Esophagus squamous epithelium (tissue), 5 donors: ENCODE data around the gene UBASH3A. TPM values are rescaled to one million over a fixed set of nuclear protein-coding genes. Genes with fewer than 3 reads are reported as not detected.

Experiments used
- DNase-seq: peaks from one replicate; lab custom pipeline; 2025; lab: John Stamatoyannopoulos, UW
- H3K27ac ChIP-seq, 4 donors: fragments of 200-600 bp; sonication (generic); one replicate each; pipeline ENCODE4 v1.5.1; 2016 to 2019; ENCODE audit warnings: mild to moderate bottlenecking in 1 of 4
- H3K27me3 ChIP-seq, 4 donors: fragments of 200-600 bp; sonication (generic); 1 replicate in 3 of 4; 2 replicates in 1 of 4; pipeline versions ENCODE4 v1.5.1 to v1.6.0; 2017 to 2021; ENCODE audit warnings: antibody characterized with exemption in 1 of 4
- H3K36me3 ChIP-seq, 3 donors: fragments of 200-600 bp; sonication (generic); one replicate each; pipeline ENCODE4 v1.5.1; 2016 to 2019
- H3K4me1 ChIP-seq, 3 donors: fragments of 200-600 bp; sonication (generic); one replicate each; pipeline ENCODE4 v1.5.1; 2017 to 2019
- H3K4me3 ChIP-seq, 4 donors: fragments of 200-600 bp; sonication (generic); 1 replicate in 3 of 4; 2 replicates in 1 of 4; pipeline ENCODE4 v1.5.1; 2016 to 2019; ENCODE audit warnings: mild to moderate bottlenecking in 2 of 4, moderate library complexity in 1 of 4
- H3K9me3 ChIP-seq, 3 donors: fragments of 200-600 bp; sonication (generic); one replicate each; pipeline ENCODE4 v1.5.1; 2016 to 2019
- POLR2A ChIP-seq, 4 donors: fragments of 450-650 bp; IDR thresholded peaks; one replicate each; pipeline ENCODE4 v1.6.1; 2017; ENCODE audit warnings: antibody characterized with exemption in 4 of 4, mild to moderate bottlenecking in 4 of 4, moderate library complexity in 3 of 4
- WGBS, 2 donors: methylation state at CpG; one replicate each; pipeline ENCODE4 v1.1.5; 2018; 5-methylcytosine and 5-hydroxymethylcytosine counted together
- intact Hi-C: fragments of 100-400 bp; cut with DNase I; formaldehyde crosslinking; loops from one replicate; pipeline ENCODE4 v1.15.0; 2022
- total RNA-seq, 4 donors: library from RNA; depleted of rRNA; stranded (reverse); fragments of >200 nt; gene quantifications; one replicate each; pipeline ENCODE4 v1.1.0, GENCODE V29; 2016
- TF ChIP-seq, protein P1 (sequence below), 6 experiments: fragments of 450-650 bp in 4 of 6; fragments of 200-600 bp in 2 of 6; sonication (generic) in 2 of 6; IDR thresholded peaks; one replicate each; pipeline ENCODE4 v1.5.1; 2016 to 2019; ENCODE audit warnings: antibody characterized with exemption in 6 of 6, mild to moderate bottlenecking in 4 of 6, moderate library complexity in 4 of 6
- donor health status: DM: yes; HTN: yes; CAD: no.

Gene UBASH3A
- total RNA-seq, 4 donors from 2014 or later, result 0.57 to 1.9 (median 0.73) TPM

DNA sequence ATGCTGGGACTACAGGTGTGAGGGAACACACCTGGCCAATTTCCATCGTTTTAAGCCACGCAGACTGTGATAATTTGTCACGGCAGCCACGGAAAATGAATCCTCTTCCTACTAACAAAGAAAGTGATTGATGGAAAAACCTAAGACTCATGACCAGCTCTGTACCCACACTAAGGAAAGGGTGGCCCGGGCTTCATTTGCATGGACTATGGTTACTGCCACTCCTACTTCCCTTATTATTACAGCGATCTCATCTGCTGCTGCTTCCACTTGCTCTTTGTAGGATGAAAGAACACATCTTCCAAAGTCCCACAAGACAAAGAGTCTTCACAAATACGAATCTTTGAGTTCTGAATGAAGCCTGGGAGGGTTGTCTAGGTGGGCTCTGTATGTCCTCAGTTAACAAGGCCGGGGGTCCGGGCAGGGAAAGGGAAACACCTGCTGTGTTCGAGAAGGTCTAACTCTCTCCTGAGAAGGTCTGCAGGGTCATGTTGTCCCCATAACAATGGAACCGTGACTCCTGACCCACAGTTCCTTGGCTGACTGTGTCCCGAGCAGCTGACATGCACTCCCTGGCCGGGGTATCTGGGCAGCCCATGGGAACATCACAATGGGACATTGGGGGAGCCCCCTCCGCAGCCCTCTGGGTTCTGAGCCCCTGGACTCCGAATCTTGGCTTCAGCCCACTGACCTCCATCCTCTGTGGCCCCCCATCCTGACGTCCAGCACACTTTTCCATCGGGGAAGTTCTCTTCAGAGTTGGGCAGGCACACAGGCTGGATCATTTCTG, 24.1 kb upstream of the UBASH3A start:
- Histone ChIP-seq H3K4me1 (peaks cover 0 to 8% (median 0%) of the 10 kb centered on the region in 3 donors), H3K27me3 (peaks cover 0 to 47% (median 0%) of the 10 kb centered on the region in 4 donors), H3K27ac (no peak overlapping the region), H3K36me3 (no peaks in the 10 kb centered on the region), H3K4me3 (no peak overlapping the region), H3K9me3 (no peaks in the 10 kb centered on the region)
- no peak for DNase-seq
- 75 to 77% methylated on average over 10 to 17 of the region's 17 CpGs for WGBS, 2 donors
- intact Hi-C loops, result no loop called here
- TF ChIP-seq, protein P1, sequence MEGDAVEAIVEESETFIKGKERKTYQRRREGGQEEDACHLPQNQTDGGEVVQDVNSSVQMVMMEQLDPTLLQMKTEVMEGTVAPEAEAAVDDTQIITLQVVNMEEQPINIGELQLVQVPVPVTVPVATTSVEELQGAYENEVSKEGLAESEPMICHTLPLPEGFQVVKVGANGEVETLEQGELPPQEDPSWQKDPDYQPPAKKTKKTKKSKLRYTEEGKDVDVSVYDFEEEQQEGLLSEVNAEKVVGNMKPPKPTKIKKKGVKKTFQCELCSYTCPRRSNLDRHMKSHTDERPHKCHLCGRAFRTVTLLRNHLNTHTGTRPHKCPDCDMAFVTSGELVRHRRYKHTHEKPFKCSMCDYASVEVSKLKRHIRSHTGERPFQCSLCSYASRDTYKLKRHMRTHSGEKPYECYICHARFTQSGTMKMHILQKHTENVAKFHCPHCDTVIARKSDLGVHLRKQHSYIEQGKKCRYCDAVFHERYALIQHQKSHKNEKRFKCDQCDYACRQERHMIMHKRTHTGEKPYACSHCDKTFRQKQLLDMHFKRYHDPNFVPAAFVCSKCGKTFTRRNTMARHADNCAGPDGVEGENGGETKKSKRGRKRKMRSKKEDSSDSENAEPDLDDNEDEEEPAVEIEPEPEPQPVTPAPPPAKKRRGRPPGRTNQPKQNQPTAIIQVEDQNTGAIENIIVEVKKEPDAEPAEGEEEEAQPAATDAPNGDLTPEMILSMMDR (IDR thresholded peaks at IDR 0.05), result no peak
- no peak for TF ChIP-seq POLR2A (IDR thresholded peaks at IDR 0.05)

DNA sequence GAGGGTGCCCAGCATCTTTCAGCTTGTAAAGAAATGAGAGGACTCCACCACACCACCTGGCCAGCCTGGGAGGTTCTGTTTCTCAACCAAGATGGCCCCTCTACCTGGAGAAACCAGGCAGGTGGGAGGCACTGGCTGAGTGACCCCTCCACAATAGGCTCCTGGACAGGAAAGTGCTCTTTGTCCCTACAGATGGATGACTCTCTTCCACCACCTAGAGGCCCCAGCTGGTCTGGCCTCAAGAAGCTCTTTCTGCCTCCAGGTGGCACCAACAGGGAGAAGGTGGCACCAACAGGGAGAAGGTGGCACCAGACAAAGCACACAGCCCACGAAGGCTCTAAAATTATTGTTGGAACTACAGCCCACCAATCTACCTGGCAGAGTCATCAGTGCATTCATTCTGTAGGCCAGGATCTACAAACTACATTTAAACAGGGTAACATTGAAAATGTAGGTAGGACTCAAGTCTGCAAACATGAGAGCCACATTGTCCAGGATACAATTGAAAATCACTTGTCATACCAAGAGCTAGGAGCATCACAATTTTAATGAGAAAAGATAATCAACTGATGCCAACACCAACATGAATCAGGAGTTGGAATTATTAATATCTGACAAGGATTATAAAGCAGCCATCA, 22.2 kb upstream of the UBASH3A start:
- Histone ChIP-seq H3K9me3 (no peaks in the 10 kb centered on the region), H3K4me1 (peaks cover 0 to 3% (median 0%) of the 10 kb centered on the region in 3 donors), H3K27ac (no peak overlapping the region), H3K36me3 (no peaks in the 10 kb centered on the region), H3K27me3 (peaks cover 0 to 41% (median 0%) of the 10 kb centered on the region in 4 donors), H3K4me3 (no peak overlapping the region)
- no peak for DNase-seq
- intact Hi-C loops, result no loop called here
- WGBS, 2 donors, result 46 to 64% methylated on average over 1 of the region's 1 CpG
- no peak for TF ChIP-seq POLR2A (IDR thresholded peaks at IDR 0.05)
- TF ChIP-seq, protein P1 (IDR thresholded peaks at IDR 0.05), result peak; percentile 21 to 89 (median 40)

GRCh38 chr21:42382915-42383314, 20.8 kb upstream of the UBASH3A start:
- Histone ChIP-seq H3K36me3 (no peaks in the 10 kb centered on the region), H3K27ac (no peak overlapping the region), H3K4me1 (no peaks in the 10 kb centered on the region), H3K4me3 (no peak overlapping the region), H3K9me3 (no peaks in the 10 kb centered on the region), H3K27me3 (peaks cover 0 to 36% (median 0%) of the 10 kb centered on the region in 4 donors)
- WGBS, 2 donors, result 89 to 97% methylated on average over 3 to 4 of the region's 6 CpGs
- intact Hi-C loops, result no loop called here
- no peak for TF ChIP-seq POLR2A (IDR thresholded peaks at IDR 0.05)
- TF ChIP-seq, protein P1 (IDR thresholded peaks at IDR 0.05), result no peak
- no peak for DNase-seq

- H3K36me3 ChIP-seq, result no peaks in the 10 kb centered on the region
- no peak for TF ChIP-seq POLR2A (IDR thresholded peaks at IDR 0.05)
- TF ChIP-seq, protein P1 (IDR thresholded peaks at IDR 0.05), result no peak
- peaks cover 0 to 38% (median 0%) of the 10 kb centered on the region in 4 donors for H3K27me3 ChIP-seq
- intact Hi-C loops, result no loop called here
- no peaks in the 10 kb centered on the region for H3K9me3 ChIP-seq
- DNase-seq, result no peak
- no peaks in the 10 kb centered on the region for H3K4me1 ChIP-seq
- no peak overlapping the region for H3K27ac ChIP-seq
- no peak overlapping the region for H3K4me3 ChIP-seq
- WGBS, 2 donors, result 60 to 63% methylated on average over 1 to 3 of the region's 6 CpGs
Measured at GRCh38 chr21:42383331-42383730, 20.4 kb upstream of the UBASH3A start.
